CD4-positive, alpha-beta T cell treated with Interleukin-4 for 4 hours (primary cell): Measurements from ENCODE around the gene KIF26B.
"Not testable (repeated sequence)": the region's sequence is repeated elsewhere in the genome, so short reads cannot be mapped to it uniquely, and the experiment has no call there.

Experiments used
- DNase-seq: peaks from one replicate; pipeline ENCODE4 v3.0.0-alpha.2; 2020

The KIF26B gene

DNA sequence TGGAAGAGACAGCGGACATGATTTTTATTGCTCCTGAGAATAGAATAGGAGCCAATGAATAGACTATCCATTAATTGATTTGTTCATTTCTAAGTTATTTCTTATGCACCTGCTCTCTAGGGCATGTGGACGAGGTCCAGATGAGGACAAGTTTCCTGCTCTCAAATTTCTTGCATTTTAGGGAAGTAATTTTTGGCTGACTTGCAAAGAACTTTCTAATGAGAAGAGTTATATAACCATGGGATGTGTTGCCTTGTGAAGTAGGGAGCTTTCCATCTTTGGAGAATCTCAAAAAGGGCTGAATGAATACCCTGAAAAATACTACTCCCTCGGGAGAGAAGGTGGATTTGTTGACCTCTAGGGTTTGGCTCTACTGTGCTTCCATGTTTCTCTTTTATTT is 243.0 kb downstream of the KIF26B start:
- no peak for DNase-seq

DNA sequence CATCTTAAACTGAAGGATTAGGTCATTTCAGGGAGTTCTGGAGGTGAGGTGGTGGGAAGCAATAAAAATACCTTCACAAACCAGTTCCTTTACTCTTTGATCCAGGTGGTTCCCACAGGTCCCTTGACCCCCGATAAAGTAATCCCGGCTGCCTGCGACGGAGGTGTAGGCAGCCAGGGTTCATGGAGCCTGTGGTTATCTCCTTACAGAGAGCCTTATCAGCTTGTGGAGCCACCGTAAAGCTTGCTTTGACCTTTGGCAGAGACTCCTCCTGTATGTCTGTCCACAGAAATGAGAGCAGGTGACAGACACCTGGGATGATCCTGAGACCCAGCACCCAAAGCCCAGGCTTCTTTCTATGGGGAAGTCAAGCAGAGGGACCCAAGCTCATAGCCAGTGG is 243.4 kb downstream of the KIF26B start:
- DNase-seq = no peak

DNA sequence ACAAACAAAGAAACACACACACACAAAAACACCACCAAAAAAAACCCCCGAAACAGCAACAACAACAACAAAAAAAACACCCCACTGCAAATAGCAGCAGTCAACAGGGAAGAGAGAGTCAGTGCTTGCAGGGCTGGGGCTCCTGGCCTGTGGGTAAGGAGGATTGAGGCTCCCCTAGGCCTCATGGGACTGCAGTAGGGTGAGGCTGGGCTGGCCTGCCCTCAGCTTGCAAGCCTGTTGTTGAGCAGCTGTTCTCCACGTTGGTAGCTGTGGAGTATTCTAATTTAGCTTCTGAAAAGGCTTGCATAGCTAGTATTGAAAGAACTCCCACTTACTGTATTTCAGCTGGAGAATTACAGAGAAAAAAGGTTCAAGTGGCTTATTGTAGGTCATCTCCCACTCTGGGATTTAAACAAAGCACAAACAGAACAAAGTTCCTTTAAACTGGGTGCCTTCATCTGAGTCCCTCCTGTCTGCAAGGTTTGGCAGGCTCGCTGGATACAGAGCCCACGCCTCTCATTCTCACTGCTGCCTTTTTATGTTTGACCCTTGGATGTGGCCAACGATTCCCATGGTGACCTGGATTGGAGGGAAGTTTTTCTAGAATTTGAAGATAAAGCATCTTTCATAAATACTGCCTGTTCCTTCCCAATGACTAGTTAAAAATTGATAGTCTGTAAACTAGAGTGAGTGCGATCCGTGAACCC is 247.2 kb downstream of the KIF26B start:
- DNase-seq = no peak

DNA sequence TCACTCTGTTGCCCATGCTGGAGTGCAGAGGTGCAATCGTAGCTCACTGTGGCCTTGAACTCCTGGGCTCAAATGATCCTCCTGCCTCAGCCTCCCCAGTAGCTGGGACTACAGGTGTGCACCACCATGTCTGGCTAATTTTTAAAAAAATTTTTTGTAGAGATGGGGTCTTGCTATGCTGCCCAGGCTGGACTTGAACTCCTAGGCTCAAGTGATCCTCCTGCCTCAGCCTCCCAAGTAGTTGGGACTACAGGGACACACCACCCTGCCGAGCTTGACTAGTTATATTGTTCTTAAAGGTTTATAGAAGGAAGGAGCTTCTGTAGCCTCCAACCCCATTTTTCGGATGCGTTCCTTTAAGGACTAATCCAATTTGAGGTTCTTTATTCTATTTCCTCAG is 248.2 kb downstream of the KIF26B start:
- not testable (repeated sequence) for DNase-seq

DNA sequence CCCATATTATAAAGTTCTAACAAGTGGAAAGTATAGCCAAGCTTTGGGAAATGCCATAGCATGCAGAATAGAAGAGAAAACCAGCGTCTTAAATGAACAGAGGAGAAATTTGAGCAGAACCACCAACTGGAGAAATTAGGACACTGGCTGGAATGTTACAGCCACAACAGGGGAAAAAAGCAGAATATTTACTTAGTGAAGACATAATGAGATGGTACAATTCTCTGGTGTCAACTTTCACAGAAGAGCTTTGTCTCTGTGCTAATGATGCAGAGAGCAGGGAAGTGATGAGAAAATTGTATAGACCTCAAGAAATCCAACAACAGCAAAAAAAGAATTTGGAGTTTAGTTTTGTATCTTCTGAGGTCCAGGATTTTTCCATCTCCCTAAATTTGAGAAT is 249.7 kb downstream of the KIF26B start:
- no peak for DNase-seq

DNA sequence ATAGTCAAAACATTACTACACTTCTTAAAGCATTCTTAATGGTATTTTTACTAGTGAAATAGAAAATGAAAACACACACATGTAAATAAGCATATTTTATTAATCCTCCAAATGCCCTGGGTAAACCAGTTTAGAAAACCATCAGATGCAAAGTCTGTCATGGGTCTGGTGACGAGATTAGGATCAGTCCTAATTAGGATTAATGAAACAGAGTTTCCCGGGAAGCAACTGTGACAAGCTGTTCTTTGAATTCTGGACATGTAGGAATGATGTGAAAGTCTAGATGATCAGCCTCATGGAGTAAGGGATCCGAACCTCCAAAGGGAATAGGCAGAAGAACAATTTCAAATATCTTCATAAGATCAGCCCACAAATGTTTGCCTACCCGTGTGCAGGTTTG is 250.2 kb downstream of the KIF26B start:
- DNase-seq = no peak

DNA sequence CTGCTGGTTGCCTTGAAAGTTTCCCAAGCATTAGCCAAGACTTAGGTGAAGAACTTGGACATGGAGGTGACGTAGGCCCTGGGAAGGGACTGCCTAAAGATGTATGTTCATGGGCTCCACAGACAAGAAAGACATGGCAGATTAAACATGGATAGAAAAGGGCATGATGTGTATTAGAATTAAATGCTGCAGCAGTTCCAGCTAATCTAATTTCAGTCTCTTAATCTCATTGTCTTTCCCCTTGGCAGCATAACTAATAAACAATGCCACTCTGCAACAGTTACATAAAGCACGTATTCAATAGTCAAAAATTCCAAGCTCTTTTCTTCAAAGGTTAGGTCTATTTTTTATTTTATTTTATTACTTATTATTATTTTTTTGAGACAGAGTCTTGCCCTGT is 251.6 kb downstream of the KIF26B start:
- DNase-seq = no peak

DNA sequence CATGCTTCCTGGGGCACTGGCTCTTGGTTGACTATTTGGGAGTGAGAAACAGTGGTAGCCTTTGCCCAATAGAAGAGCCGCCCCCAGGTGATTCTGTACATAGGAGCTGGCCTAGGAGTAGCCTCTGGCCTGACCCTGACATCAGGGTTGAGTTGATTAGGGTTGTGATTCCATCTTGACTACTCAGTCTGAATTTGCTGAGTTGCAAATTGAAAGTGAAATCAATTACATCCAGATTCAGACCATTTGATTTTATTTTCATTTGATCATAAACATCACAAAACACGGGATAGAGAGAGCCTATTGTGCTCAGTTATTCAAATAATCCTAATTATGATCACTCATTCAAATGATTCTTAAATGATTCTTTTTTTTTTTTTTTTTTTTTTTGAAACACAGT is 253.2 kb downstream of the KIF26B start:
- no peak for DNase-seq

DNA sequence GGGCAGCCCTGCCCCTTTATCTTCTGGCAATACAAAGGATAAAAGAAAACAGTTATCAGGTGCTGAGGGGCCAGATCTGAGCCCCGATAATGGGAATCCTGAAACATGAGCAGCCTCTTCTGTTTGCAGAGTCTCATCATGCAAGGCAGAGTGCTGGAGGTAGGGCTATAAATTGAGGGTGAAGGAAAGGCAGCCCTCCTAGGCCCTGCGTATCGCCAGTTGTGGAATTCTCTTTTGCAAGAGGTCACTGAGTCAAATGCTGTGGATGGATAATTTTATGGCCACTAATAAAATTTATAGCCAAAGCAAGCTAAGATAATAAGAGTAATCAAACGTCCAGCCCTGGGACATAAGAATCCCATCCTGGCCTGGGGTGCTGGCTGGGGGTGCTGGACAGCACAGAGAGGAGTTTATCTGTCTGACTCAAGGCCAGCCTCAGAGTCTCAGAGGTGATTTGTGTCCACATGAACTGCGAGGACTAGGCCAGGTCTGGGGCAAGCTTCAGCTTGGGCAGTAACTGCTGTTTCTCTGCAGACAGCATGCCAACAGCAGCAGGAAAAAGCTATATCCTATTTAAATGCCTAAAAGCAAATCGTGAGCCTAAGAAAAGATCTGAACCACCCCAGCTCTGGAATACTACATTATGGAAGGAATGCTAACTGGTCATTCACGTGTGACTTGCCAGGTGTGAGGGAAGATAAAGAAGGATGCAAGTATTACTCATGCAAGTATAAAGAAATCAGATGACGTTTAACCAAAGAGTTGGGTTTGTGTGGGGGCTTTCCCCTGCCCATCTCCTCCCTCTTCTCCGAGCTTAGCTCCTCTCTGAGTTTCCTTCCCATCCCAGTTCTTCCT is 254.8 kb downstream of the KIF26B start:
- DNase-seq = no peak

DNA sequence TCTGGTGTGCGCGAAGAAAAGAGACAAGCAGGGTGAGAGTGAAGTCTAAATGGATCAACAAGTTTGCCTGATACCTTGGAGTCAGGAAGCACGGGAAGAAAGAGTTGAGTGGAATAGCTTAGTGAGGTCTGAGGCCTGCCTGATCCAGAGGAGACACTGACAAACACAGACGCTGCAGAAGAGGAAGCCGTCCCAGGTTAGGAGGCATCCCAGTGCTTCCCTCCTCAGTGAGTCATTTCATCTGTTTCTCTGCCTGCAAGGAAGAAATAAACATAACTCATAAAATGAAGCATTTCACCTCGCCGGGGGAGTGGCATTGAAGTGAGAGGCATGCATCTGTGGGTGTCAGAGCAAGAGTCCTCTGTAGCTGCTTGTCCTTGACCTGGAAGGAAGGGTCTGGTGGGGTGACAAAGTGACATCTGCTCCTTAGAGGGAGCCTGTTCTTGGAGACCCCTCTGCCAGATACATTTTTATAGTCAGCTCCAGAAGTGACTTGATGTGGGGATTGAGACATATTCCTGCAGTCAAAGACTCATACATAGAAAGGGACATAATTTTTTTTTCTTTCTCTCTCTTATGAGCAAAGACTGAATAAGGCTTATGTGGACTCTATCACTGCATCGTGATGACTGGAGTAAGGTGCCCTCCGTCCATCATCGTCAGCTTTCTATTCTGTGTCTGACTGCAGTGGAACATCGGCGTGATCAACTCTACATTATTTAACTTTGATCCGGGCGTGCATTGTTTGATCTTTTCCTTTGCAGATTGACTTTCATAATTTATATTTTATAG is 256.7 kb downstream of the KIF26B start:
- no peak for DNase-seq

DNA sequence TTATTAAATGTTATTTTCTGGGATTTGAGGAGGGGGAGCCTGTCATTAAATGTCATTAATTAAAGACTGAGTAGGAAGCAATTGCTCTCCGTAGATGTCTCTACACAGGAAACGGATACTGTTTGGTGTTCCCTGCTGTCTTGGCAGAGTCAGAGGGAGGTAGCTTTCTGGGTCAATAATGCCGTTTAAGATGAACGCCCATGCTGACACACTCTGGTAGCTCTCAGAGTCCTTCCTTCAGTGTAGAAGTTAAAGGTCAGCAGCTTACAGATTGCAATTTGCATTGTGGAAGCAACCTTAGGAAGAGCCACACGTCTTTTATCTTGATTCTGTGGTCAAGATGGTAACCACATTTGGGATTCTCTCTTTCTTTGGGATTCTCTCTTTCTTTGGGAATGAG is 257.5 kb downstream of the KIF26B start:
- no peak for DNase-seq

DNA sequence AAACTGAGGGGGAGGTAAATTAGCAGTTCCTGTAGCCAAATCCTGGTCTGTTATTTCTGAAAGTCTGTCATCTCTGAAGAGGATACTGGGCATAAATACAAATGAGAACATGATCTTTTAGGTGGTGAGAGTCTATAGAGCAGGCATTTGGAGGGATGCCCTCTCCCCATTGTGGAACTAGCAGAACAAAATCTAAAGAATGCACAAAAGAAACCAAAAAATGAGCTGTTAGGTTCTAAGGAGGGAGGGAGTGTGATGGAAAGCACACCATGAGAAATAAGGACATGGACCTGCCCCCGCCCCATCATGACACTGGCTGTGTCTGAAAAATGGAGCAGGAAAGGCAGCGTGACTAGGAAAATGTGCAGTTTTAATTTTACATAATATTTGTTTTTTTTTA is 262.0 kb downstream of the KIF26B start:
- no peak for DNase-seq

DNA sequence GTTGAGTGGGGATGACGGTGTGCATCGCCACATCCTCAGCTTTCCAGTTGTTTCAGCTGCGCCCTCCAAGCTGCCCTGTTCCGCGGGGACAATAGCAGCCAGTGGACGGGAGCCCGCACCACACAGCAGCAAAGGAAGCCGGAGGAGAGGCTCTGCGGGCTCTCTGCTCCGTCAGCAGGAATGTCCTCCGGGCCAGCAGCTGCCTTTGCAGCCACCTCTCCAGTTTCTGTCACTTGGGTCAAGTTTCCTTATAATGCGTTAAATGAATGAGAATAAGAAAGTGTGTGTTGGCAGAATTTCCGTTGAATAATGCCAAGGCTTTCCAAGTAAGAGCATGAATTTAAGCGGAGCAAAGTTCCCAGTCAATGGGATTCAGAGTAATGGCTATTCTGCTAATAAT is 263.3 kb downstream of the KIF26B start:
- DNase-seq = no peak

DNA sequence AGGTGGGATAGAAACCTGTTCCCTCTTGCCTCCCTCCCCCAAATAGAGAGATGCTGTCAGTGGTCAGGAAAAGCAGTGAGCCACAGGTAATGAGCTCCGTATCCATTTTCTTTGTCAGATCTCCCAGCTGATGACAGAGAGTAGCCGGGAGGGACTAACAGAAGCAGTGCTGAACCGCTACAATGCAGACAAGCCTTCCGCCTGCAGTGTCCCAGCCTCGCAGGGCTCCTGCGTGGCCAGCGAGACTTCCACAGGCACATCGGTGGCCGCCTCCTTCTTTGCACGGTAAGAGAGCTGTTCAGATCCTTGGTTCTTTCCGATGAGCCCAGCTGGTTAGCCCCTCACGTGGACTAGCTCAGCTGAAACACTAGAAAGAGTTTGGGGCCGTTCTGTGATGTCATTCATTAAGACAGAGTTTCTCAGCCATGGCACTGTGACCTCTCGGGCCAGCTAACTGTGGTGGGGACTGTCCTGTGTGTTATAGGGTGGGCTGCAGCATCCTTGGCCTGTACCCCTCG is 264.7 kb downstream of the KIF26B start:
- no peak for DNase-seq

DNA sequence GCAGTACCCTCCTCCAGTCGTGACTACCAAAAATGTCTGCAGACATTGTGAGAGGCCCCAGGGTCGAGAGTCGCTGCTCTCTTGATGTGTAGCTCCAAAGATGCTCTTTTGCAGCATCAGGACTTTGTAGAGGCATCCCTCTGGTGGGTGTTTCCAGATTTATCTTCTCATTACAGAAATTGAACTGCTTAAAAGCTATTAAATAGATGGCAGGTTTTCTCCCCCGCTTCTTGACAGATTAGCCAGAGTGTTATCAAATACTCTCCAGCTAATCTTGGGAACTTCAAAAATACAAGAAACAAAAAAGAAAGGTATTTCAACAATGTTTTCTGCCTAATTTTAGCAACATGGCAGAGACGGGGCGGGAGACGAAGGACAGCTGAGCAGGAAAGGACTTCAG is 265.2 kb downstream of the KIF26B start:
- no peak for DNase-seq

DNA sequence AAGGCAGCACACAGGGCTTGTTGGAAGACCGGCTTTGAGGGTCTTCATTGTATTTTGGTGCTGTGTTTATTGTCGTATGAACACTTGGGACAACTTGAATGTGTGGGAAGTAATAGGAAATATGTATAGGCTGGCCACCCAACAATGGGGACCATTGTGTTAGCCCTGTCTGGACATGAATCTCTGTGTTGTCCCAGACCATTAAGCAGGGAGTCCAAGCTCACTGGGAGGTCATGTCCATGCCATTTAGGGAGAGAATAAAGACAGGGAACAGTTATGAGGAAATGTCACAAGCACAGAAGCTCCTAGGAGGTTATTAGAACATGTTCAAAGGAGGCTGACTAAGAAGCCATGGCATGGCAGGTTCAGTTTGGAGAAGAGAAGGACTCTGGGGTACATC is 266.1 kb downstream of the KIF26B start:
- no peak for DNase-seq

DNA sequence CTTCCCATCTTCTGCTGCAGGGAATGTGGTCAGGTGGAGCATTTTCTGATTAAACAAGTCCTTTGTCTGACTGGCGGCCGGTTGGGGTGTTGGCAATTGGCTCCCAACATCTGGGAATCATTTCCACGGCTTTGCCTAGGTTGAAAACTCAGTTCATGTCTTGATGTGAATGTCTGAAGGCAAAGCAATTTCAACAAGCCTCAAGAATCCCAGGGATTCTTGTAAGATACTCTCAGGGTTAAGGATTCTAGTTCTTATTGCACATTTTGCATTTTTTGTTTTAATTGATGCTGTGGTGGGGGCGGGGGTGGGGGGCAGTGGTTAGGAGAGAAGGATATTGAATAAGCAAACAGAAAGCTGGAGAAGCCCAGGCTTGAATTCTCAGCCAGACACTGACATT is 273.9 kb downstream of the KIF26B start:
- no peak for DNase-seq

DNA sequence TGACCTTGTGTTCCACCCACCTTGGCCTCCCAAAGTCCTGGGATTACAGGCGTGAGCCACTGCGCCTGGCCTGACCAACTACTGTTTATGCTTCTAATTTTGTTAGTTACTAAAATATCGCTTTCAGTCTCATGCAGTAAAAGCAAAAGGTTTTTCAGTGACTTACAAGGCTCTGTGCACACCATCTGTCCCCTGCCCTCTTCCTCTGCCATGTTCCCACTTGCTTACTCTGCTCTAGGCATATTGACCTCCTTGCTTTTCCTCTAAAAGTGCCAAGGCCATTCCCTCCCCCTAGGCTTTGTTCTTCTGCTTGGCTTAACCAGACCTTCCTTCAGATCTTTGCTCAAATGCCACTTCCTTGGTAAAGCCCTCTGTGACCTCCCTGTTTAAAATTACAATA is 276.9 kb downstream of the KIF26B start:
- DNase-seq = no peak

DNA sequence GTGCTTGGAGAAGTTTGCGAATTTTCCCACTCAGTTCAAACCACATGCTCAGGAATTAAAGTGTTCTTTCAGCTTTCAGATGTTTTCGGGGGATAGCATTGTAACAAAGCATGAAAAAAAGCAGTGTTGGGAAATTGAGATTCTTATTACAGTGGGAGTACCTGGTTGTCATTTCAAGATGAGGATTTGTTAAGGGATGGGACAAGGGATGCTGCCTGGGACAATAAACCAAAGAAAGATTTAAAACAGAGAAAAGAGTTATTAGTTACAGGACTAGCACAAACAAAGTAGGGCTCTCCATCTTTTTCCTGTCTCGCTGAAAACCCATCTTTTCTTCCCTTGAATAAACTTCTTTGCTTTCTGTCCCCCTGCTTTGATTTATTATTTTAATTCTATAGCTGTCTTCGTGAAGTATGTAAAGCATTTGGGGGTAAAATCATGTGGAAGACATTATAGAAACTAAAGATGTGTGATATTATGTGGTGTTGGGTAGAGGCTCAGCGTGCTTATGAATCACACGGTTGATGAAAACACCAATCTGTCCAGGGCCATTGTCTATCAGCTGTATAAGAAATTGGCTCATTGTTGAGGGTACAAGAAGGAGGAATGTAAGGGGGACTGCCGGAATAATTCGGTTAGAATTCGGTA is 277.6 kb downstream of the KIF26B start:
- no peak for DNase-seq

DNA sequence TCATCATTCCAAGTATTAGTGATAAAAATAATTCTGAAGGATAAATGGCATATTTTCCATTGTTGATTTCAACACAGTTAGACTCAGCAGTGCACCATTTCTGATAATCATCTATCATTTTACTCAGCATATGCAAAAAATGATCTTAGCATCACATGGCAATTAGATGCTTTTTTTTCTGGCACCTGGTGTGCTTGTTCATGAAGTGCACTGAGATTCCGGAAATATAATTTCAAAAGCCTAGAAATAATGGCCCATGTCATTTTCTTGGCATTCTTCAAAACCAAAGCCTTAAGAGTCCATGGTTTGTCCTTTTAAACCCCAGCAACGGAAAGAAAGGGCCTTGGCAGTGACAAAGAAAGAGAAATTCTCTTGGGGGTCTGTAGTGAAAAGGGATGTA is 278.8 kb downstream of the KIF26B start:
- DNase-seq = no peak

DNA sequence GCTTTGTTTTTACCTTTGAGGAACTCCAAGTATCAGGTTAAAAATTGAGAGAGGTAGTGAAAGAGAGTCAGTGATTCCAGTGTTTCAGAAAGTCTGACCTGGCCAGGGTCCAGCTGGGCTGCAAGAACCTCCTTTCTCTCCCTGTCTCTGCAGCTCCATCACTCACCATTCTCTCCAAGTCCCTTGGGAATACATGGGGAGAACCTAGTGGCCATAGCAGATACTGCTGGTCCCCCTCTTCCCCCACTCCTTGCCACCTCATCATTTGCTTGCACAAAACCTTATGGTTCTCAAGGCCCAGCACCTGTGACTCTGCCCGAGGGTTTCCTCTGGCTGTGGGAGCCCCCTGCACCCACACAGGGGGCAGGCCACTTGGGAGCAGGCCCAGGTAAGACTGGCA is 279.5 kb downstream of the KIF26B start:
- DNase-seq = no peak

DNA sequence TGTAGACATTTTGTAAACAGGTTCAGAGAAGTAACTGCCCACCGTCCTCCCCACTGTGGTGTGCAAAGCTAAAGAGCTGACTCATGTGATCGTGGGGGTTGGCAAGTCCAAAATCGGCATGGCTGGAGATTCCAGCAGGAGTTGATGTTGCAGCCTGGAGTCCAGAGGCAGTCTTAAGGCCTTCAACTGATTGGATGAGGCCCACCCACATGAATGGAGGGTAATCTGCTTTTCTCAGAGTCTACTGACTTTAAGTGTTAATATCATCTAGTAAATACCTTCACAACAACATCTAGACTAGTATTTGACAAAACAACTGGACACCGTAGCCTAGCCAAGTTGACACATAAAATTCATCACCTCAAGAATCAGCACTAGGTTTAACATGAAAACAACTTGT is 281.6 kb downstream of the KIF26B start:
- no peak for DNase-seq
